Melanocyte of skin (primary cell): ENCODE results near the gene RPS16. TPM values are rescaled to one million over a fixed set of nuclear protein-coding genes. Genes with fewer than 3 reads are reported as not detected.

Experiments used
- small RNA-seq, 2 donors: library from RNA; depleted of rRNA; stranded (forward); fragments of <200 nt; gene quantifications; one replicate each; pipeline ENCODE3, GENCODE V24; 2012
- total RNA-seq, 2 donors: library from RNA; depleted of rRNA; stranded (reverse); fragments of >200 nt; gene quantifications; 2 replicates each; pipeline ENCODE4 v1.2.3, GENCODE V29; 2012

The RPS16 gene
- total RNA-seq, result 10 to 100 TPM; 19.6 to 51.0 TPM

DNA sequence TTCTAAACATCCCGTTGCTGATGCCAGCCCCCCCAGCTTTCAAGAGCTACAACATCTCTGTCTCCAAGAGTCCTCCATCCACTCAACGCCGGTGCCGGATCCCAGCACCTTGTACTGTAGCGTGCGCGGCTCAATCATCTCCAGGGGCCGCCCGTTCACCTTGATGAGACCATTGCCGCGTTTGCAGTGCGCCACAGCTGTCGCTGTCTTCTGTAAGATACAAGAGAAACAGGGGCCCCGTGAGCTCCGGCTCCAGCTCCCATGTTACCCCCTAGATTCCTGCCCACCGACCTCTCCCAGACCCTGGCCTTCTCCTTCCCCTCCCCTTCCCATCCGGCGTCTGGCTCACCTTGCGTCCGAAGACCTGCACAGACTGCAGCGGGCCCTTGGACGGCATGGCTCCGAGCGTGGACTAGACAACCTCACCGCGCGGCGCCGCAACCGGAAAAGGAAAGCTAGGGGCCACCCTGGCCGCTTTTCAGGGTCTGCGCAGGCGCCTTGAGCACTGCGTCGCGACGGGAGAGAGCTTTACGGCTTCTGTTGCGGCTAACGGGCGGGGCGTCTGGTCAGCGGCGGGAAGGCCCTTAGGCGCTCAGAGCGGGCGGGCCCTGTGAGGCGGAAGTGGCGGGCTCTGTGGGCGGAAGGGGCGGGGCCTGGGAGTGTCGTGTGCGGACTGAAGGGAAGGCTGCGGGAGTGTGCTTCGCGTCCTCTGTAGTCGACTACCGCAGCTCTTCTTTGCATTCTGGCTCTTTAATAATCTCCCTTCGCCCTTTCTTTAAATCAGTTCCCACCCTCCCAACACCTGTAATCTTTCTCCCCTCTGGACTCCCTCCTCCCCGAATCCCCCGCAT, at the start of gene RPS16:
Gene RPS16 (minus strand): TSS at position 451 of the 851 bp plus-strand sequence. CDS start 54 bp downstream, at position 397.

DNA sequence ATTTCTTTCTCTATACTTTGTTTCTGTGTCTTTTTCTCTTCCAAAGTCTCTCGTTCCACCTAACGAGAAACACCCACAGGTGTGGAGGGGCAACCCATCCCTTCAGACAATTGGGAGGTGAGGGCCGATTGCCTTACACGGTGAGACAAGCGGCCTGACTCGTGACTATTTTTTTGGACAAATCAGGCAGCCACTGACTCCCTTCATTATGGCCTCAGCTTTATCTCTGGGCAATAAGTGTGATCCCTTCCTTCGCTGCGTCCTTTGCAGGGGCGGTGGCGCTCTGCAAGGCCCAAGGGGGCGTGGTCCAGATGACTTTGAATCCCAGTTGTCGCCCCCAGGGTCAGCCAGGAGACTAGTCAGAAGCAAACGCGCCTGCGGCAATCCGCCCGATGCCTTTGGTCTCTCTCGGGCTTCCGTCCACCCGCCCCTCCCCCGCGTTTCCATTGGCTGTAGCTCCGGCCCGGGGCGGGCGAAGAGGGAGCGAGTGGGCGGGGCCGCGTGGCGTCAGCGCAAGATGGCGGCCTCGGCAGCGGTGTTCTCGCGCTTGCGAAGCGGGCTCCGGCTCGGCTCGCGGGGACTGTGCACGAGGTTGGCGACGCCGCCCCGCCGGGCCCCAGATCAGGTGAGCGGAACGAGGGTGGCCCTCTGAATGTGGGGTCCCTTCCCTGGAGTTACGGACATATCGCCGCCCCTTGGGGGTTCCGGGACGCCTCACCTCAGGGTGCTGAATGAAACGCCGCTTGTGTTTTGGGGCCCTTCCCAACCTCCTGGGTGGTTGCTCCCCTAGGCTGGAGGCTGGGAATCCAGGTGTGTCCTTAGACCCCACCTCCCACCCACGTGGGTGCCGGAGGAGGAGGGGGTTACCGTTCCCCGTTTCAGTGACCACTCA, 44.8 kb upstream of the RPS16 start, which contains the start of gene TIMM50:
Gene TIMM50 (plus strand): TSS at position 502 of the 892 bp plus-strand sequence. CDS start 16 bp downstream, at position 518.

DNA sequence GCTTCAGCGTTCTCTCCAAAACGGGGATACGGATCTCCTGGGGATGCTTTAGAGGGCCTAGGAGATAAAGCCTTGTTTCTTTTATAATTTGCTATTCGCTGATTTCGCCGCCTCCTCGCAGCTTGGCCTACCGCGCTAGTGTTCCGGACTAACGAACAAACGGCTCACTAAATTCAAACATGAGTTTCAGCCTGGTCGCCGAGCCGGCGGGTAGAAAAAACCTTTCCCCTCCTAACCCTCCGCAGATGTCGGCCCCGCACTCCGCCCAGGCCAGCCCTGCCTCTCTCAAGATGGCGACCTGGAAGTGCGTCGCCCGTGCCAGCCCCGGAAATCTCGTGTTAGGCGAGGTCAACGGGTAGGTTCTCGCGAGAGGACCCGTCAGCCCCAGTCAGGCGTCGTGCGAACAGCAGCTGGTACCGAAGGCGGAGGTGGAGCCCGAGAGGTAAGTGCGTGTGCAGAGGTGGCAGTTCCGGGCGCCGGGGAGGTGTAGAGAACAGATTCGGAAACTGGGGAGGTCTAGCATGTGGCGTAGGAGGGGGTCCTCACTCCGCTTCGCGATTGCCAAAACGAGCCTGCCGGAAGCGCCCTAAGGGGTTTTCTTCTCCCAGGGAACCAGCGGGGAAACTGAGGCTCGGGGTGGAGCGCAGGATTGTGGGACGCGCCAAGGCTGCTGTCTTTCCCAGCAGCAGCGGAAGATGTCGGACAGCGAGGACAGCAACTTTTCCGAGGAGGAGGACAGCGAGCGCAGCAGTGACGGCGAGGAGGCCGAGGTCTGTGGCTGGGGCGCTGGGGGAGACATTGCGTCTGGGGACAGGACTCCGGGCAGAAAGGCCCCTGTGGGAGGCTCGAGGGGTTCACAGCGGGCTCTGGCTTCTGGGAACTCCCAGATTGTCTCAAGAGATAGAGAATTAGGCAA, 9.7 kb upstream of the RPS16 start, which contains the start of gene SUPT5H:
Gene SUPT5H (plus strand): TSS at position 387 of the 916 bp plus-strand sequence. CDS start 309 bp downstream, at position 696.

DNA sequence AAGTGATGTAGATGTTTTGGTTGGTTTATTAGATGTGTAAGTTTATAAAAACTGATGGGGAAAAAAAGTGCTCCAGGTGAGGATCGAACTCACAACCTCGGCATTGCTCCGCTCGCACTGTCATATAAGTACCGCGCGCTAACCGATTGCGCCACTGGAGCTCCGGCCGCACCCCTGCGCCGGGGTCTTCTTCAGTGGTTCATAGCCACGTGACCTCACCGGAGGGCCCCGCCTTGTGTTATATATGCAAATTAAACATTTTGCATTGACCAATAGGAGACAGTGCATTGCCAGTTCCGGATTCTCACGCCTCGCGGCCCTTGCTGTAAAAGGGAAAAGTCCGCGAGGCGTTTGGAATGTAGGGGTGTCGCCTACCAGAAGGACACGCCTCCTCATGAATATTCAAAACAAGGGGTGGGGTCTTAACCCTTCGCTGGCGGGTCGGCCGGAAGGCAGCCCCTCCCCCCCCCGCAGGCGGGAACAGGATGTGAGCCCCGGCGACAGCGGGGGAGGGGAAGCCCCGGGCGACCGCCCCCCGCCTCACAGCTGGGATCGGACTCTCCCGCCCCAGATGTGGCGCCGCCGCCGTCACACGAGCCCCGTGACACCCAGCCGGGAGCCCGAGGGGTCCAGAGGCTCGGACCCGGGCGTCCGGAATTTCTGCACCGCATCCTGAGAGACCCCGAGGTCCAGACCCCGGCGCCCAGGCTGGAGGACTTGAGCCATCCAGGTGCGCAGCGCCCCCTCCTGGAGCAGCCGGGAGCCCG, 23.5 kb downstream of the RPS16 start, which contains the start of gene PLEKHG2:
Gene PLEKHG2 (plus strand): TSS at position 570 of the 767 bp plus-strand sequence. CDS start 1,418 bp downstream, outside the sequence.

DNA sequence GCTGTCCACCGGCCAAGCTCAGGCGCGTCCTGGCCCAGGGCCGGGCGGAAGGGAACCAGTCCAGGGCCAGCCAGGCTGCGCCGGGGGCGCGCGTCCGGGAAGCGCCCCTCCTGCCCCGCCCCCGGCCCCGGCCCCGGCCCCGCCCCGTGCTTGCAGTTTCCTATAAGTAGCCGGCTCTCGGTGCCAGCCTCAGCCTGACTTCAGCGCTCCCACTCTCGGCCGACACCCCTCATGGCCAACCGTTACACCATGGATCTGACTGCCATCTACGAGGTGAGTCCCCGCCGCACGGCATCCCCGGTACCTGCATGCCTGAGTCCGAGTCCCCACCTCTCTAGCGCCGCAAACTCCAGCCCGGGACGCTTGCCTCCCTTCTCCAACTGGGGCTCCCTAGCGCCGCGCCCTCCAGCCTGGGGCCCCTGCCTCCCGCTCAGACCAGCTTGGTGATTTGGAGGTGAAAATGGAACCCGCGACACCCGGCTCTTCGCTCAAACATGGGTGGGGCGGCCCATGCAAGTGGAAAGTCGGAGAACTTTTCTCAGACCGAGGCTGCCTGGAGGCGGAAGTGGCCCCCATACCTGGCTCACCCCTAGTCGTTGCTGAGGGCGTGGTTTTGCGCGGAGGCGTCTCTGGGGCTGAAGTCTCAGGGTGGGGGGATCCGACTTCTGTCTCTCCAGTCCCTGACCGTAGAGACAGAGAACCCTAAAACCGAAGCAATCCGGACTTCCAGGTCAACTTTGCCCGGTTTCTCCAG, 28.9 kb downstream of the RPS16 start, which contains the start of gene ZFP36:
Gene ZFP36 (plus strand): TSS at position 192 of the 754 bp plus-strand sequence. CDS start 58 bp downstream, at position 250.

DNA sequence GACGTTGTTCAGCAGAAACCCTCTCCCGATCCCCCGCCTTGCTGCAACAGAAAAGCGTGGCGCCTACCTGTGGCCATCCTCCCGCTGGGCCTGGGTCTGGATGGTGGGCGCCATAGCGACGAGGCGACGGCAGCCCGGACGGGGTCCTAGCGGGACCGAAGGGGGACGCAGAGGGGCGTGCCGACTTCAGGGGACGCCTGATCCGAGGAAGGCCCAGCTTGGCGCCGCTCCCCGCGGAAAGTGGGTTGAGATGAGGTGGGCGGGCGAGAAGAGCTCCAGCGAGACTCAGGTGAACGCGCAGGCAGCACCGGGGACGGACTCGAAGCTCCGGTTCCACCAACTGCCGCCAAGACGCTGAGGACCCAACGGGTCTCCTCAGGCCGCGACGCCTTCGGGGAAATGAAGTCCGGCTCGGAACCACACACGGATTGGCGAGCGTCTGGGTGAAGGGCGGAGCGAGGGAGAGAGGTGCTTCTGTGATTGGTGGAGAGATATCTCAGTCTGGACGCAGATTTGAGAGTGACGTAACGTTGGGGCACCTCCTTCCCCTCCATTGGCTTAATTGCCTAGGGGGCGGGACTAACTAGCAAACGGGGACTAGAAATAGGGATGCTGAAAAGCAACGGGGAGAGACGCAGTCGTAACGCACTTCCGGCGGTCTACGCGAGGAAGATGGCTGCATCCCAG, 44.9 kb downstream of the RPS16 start, which contains the start of the genes MED29 and PAF1:
Gene MED29 (plus strand): TSS at position 628 of the 687 bp plus-strand sequence. CDS start 45 bp downstream, at position 673.
Gene PAF1 (minus strand): TSS at position 356 of the 687 bp plus-strand sequence. CDS start 242 bp downstream, at position 114.

Small RNAs within 50 kb of the gene (small RNA-seq; reads per million reads assigned to genes)
- 0 reads per million in 2 donors for gene MIR4530

Other genes with a start within 250 kb of the RPS16 start
- 10 to 100 TPM in 1 of 2 donors, 1 to 10 TPM in 1; 1.3 to 12.4 TPM for gene NCCRP1, start 239.0 kb downstream of the RPS16 start, total RNA-seq
- gene SYCN, start 231.7 kb downstream of the RPS16 start, total RNA-seq, result not detected
- gene IFNL3, start 190.9 kb downstream of the RPS16 start, total RNA-seq, result not detected
- gene IFNL4, start 187.1 kb downstream of the RPS16 start, total RNA-seq, result not detected
- not detected for gene IFNL2, start 167.6 kb downstream of the RPS16 start, total RNA-seq
- not detected for gene IFNL1, start 139.5 kb downstream of the RPS16 start, total RNA-seq
- under 1 TPM; 0.34 to 0.67 TPM for gene LRFN1, start 115.1 kb downstream of the RPS16 start, total RNA-seq
- 1 to 10 TPM in 1 of 2 donors, not detected in 1; 1.0 TPM for gene GMFG, start 99.9 kb downstream of the RPS16 start, total RNA-seq
- 10 to 100 TPM; 53.9 to 58.2 TPM for gene SAMD4B, start 93.5 kb downstream of the RPS16 start, total RNA-seq
- 10 to 100 TPM; 29.6 to 35.3 TPM for gene PAF1, start 44.8 kb downstream of the RPS16 start, total RNA-seq
- gene MED29, start 44.6 kb downstream of the RPS16 start, total RNA-seq, result 10 to 100 TPM; 21.3 to 30.3 TPM
- gene ZFP36, start 29.1 kb downstream of the RPS16 start, total RNA-seq, result 1 to 10 TPM; 3.7 to 3.8 TPM
- 1 to 10 TPM; 2.8 to 6.0 TPM for gene PLEKHG2, start 23.3 kb downstream of the RPS16 start, total RNA-seq
- gene SUPT5H, start 9.6 kb upstream of the RPS16 start, total RNA-seq, result 10 to 100 TPM; 64.9 to 75.0 TPM
- 100 to 1,000 TPM in 1 of 2 donors, 10 to 100 TPM in 1; 66.4 to 115 TPM for gene TIMM50, start 44.9 kb upstream of the RPS16 start, total RNA-seq
- gene DLL3, start 63.0 kb upstream of the RPS16 start, total RNA-seq, result 1 to 10 TPM in 1 of 2 donors, under 1 TPM in 1; under 0.01 to 4.3 TPM
- gene SELENOV, start 79.2 kb upstream of the RPS16 start, total RNA-seq, result not detected
- 10 to 100 TPM in 1 of 2 donors, 1 to 10 TPM in 1; 5.2 to 10.7 TPM for gene EID2B, start 96.9 kb upstream of the RPS16 start, total RNA-seq
- 1 to 10 TPM; 5.5 to 9.7 TPM for gene EID2, start 104.2 kb upstream of the RPS16 start, total RNA-seq
- gene LGALS13, start 166.6 kb upstream of the RPS16 start, total RNA-seq, result not detected
- gene LGALS16, start 220.0 kb upstream of the RPS16 start, total RNA-seq, result not detected